Measurements from ENCODE around the gene RXFP4.
"Not testable (repeated sequence)": the region's sequence is repeated elsewhere in the genome, so short reads cannot be mapped to it uniquely, and the experiment has no call there.

RXFP4 gene, protein sequence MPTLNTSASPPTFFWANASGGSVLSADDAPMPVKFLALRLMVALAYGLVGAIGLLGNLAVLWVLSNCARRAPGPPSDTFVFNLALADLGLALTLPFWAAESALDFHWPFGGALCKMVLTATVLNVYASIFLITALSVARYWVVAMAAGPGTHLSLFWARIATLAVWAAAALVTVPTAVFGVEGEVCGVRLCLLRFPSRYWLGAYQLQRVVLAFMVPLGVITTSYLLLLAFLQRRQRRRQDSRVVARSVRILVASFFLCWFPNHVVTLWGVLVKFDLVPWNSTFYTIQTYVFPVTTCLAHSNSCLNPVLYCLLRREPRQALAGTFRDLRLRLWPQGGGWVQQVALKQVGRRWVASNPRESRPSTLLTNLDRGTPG

GRCh38 chr1:155940993-155941844, at the start of gene RXFP4:
TSS of gene RXFP4 (plus strand) at chr1:155941638. CDS start at chr1:155941710, 72 bp downstream.
- DNase-seq (ENCODE audit: low spot score), result peak; percentile 40

DNA sequence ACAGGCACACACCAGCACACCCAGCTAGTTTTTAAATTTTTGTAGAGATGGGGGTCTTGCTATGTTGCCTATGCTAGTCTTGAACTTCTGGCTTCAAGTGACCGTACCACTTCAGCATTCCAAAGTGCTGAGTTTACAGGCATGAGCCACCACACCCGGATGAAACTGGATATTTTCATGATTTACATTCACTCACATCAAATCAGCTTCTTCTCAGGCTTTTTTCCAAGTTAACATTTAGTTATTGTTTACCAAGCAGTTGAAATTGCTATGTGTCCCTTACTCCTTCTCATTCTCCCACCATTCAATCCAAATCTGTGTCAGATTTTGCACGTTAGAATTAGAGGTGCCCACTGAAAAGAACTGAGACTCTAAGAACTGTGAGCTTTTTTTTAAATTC, 48.6 kb upstream of the RXFP4 start:
- peak; percentile 45 for DNase-seq (ENCODE audit: low spot score)

DNA sequence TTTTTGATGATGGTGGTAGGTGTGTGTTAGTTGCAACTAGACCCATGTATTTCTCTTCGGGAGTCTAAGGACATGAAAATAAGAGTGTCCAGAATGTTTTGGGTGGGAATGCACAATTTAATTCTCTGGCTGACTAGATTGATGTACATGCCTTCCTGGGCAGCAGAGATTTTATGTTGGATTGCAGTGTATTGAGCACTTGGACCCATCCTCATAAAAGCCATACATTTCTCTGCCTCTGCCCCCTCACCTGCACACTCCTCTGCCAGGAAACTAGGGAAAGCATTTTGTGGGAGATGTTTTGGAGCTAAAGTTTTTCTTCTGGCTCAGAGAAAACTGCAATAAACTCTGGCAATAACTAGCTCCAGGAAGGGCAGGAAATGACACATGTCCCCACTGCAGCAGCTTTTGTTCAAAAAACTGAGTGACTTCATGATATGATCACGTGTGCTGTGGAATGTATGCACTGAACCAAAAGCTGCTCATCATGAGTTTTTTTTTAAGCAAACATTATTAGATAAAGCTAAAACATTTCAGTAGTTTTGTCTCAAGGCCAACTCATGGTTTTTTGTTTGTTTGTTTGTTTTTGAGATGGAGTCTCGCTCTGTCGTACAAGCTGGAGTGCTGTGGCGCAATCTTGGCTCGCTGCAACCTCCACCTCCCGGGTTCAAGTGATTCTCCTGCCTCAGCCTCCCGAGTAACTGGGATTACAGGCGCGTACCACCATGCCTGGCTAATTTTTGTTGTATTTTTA, 47.9 kb upstream of the RXFP4 start:
- DNase-seq (ENCODE audit: low spot score), result peak; percentile 83

- not testable (repeated sequence) for DNase-seq (ENCODE audit: low spot score)
These were observed 45.8 kb upstream of the RXFP4 start for GRCh38 chr1:155895617-155896016.

DNA sequence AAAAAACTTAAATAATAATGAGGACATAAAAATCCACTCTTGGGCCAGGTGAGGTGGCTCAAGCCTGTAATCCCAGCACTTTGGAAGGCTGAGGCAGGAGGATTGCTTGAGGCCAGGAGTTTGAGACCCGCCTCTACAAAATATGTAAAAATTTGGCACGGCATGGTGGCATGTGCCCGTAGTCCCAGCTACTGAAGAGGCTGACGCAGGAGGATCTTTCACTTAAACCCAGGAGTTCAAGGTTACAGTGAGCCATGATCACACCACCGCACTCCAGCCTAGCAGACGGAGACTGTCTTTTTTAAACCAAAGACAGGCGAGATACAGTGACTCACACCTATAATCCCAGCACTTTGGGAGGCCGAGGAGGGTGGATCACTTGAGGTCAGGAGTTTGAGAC, 45.0 kb upstream of the RXFP4 start:
- not testable (repeated sequence) for DNase-seq (ENCODE audit: low spot score)

DNA sequence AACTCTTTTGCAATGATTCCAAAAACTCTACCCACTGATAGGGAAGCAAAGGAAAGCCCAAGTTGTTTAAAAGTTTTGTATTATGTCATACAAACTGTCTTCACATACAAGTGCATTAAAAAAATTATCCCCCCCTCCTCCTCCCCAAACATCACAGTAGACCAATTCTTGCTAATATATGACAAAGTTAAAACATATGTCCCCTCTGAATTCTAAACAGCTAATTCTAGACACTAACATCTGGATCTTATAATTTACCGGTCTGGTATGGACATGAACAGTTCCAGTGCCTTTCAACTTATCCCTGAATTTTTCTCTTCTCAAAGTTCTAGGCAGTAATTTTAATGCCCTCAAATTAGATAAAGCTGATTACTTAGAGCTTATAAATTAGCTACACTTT, 43.7 kb upstream of the RXFP4 start:
- DNase-seq (ENCODE audit: low spot score), result no peak

- no peak for DNase-seq (ENCODE audit: low spot score)
These were observed 42.5 kb upstream of the RXFP4 start for GRCh38 chr1:155898888-155899287.

DNA sequence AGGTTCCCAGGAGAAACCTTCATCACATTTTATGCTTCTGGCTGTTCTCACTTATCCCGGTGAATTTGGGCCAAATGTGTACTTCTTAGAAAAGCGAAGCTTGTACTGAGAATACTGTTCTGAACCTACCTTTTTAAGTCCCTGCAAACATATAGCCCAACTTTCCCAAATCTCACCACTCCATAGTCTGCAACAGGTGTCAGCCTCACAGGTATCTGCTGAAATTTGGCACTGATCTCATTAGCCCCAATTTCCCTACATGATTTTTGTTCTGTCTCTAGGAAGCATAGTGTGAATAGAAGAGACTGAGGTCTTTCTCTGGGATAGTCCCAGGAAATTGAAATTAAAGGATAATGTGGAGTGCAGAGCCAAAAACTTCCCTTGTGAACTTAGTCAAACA, 41.8 kb upstream of the RXFP4 start:
- DNase-seq (ENCODE audit: low spot score), result no peak

DNA sequence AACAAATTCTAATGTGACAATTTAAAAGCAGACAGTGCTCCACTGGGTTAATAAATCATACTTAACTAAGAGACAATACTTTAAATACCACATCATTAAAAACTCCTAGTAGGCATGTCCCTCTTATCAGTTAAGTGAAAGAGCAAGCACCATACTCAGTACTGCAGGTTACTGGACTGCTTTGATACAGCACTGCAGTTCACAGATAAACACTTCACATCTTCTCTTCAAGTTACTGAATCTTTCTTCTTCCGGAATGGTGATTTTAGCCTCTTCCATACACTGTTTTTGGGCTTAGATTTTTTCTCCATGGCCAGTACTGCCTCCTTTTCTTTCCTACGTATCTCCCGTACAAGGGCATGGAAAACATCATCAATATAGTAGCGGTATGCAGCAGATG, 41.3 kb upstream of the RXFP4 start:
- DNase-seq (ENCODE audit: low spot score), result no peak

DNA sequence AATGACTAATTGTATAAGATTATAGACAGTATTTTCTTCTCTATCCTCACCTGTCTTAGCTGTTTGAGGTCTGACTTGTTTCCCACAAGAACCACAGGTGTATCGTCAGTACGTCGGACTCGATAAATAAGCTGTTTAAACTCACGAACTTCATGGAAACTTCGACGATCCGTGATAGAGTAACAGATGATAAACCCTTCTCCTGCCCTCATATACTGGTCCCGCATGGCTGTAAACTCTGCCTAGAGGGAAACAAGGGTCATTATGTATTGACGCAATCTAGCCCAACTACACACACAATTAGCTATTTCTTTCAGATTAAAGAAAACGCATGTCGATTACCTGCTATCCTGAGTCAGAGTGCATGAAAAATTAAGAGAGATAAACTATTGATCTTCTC, 37.2 kb upstream of the RXFP4 start:
- no peak for DNase-seq (ENCODE audit: low spot score)

- no peak for DNase-seq (ENCODE audit: low spot score)
These were observed 31.5 kb upstream of the RXFP4 start for GRCh38 chr1:155909894-155910293.

DNA sequence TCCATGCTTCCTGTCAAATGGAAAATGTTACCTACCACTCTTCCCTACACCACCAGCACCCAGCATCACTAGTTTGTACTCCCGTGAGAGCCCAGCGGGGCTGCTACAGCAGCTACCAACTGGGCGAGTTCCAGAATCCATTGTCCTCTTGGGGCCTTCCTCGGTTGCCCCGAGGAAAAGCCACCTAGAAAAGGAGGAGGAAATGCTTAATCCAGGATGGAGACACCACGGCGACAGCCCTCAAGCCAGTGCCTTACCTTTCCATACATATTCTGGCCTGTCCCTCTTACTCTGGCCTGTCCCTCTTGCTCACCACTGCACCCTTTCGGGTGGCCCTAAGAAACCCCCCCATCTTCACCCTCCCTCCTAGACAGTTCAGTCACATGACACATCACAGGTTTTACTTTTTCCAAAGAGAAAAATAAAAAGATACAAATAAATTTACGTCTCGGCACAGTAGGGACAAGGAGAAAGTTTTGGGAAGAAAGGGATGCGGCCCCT, 30.8 kb upstream of the RXFP4 start:
- DNase-seq (ENCODE audit: low spot score), result no peak

DNA sequence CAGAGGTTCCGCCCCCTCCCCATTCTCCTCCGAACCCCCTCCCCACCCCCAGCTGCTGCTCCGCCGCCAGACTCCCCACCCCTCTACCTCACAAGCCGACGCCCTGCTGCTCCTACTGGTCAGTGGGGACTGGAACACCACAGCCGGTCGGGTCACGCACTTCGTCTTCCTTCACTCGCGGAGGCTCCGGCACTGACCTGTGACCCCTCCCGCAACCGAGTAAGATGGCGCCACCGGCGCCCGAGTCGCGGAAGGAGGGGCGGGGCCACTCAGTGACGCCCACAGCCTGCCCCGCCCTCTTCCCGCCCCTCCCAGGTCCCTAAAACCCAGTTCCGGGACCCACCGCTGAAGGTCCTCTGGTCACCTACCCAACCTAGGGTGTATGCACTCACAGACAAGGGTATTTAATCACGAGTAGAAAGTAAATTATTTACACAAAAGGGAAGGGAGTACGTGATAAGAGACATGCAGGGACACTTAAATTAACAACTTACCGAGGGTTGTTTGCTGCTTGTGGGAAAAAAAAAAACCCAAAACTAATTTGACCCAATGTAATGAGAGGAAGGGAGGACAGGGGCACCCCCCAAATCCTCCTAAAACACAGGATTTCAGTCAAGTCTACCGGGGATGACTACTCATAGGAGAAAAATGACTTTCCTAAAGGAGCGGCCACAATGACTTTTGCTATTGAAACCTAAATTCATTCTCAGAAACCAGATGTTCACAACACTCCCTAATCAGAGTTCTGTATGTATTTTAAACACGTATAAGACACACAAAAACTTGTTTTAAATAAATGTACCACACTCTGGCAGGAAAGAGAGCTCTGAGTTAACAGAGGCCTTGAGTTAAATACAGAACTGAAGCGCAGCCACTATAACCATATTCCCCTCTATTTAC, 30.0 kb upstream of the RXFP4 start, which contains the start of gene RIT1:
Gene RIT1 (minus strand): TSS at position 194 of the 900 bp plus-strand sequence. CDS start 588 bp downstream, outside the sequence.
- DNase-seq (ENCODE audit: low spot score), result peak; percentile 82

DNA sequence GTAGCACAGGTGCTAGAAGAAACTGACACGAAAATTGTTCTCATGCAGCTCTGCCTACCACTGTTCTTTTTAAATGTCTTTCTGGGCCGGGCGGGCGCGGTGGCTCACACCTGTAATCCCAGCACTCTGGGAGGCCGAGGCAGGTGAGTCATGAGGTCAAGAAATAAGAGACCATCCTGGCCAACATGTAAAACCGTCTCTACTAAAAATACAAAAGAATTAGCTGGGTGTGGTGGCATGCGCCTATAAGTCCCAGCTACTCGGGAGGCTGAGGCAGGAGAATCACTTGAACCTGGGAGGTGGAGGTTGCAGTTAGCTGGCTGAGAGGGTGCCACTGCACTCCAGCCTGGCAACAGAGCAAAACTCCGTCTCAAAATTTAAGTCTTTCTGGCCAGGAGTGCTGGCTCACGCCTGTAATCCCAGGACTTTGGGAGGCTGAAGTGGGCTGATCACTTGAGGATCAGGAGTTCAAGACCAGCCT, 29.3 kb upstream of the RXFP4 start:
- DNase-seq (ENCODE audit: low spot score), result no peak

DNA sequence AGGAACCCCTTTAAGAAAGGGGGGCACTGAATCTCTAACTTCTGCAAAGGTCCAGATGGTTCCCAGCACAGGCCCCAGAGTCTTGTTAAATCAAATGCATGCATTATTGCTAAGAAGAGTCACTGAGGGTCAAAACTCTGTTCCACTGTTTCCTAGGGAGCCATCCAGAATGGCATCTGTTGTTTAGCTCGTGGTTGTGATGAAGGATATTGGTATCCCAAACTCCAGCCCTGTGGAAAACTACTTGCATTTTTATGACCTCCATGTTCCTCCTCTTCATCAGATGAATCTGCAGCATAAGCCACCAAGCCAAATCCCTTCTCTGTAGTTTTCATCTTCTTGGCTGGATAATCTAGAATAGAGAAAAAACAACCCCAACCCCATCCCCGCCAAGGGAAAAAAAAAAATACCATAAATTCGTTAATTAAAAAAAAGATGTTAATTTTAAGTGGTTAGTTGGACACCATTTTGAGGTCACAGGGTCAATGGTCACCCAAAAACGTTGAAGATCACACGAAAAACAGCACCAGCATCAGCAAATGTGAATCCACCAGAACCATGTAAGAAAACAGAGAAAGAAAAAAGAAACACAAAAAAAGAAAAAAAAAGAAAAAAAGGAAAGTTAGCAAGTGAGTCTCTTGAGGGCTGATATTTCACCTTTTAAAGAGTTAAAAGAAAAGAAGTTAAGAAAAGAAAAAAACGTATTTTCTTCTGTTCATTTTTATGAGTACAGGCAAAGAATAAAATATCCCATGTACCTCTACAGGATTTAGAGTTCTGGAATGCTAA, 27.3 kb upstream of the RXFP4 start:
- no peak for DNase-seq (ENCODE audit: low spot score)

DNA sequence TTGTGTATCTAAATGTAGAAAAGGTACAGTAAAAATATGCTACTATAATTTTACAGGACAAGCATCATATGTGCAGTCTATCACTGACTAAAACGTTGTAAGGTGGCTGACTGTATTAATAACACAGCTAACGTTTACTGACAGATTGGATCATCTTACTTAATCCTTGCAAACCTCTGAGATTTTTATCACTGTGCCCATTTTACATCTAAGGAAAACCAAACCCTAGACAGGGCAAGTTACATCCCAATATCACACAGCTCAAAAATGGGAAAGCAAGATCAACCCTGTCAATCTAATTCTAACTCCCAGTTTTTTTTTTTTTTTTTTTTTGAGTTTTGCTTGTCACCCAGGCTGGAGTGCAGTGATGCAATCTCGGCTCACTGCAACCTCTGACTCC, 22.8 kb upstream of the RXFP4 start:
- DNase-seq (ENCODE audit: low spot score), result no peak

DNA sequence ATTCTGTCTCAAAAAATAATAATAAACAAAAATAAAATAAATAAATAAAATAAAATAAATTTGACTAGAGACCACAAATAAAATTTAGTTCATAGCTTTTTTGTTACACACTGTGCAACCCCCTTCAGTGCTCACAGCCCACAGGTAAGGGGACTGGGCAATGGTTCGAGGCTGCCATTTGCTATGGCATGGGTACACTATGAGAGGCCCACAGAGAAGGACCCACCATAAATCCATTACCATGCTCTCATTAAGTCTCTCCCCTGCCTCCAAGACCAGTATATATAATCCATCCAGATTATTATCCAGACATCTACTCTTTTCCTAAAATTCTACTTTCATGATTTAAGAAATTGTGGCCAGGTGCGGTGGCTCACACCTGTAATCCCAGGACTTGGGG, 21.6 kb upstream of the RXFP4 start:
- DNase-seq (ENCODE audit: low spot score), result no peak

DNA sequence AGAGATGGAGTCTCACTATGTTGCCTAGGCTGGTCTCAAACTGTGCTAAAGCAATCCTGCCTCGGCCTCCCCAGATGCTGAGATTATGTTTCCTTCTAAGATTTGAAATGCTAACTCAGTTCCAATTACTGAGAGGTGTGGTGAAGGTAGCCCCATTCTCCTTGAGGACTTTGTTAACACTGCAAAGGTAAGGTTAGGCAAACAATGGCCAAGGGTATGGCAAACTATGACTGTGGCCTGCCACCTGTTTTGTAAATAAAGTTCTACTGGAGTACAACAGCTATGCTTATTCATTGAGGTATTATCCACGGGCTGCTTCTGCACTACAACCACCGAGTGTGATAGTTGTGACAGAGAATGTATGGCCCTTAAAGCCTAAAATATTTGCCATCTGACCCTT, 20.7 kb upstream of the RXFP4 start:
- DNase-seq (ENCODE audit: low spot score), result no peak

DNA sequence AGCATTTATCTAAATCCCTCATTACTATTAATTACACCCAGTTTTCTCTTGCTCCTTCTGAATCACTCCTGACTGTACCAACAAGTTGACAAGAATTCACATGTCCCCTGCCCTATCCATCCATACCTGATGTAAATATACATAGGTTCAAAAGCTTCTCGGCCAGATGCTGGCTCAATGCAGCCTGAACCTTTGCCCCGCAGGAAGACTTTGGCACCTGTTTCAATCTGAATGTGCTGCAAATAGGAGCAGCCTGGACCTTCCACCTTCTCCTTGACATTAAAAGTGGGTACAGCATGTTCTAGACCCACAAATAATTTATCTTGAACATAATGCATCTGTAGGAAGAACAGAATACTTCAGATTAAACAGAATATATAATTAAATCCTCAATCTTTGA, 15.9 kb upstream of the RXFP4 start:
- DNase-seq (ENCODE audit: low spot score), result no peak

DNA sequence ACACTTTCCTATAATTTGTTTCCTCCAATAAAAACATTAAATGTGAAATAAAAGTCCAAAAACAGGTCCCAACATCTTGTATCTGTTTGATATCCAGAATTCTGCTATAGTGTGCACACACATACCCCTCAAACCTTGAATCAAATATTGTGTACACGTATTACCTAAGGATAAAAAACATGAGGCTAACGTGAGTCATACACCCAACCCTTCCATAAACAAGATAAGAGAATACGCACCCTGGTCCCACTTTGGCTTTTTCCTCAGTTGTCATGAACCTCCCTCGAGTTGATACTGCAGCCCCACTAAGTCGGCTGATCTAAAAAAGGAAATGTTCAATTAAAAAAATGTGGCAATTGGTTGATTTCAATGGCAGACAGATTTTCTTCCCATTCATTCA, 12.4 kb upstream of the RXFP4 start:
- no peak for DNase-seq (ENCODE audit: low spot score)
